ENCODE results near the gene HNRNPUL2. TPM values are rescaled to one million over a fixed set of nuclear protein-coding genes. Genes with fewer than 3 reads are reported as not detected.
"Not testable (repeated sequence)": the region's sequence is repeated elsewhere in the genome, so short reads cannot be mapped to it uniquely, and the experiment has no call there.

HNRNPUL2 gene
- total RNA-seq, 1 experiment from 2014 or later, result 21.2 TPM

GRCh38 chr11:62702246-62702645 is 25.0 kb downstream of the HNRNPUL2 start:
- DNase-seq, result no peak
- no peaks in the 10 kb centered on the region for H3K27me3 ChIP-seq
- no peak overlapping the region for H3K4me3 ChIP-seq
- H3K36me3 ChIP-seq, result peaks cover 14% of the 10 kb centered on the region
- H3K4me1 ChIP-seq, result peaks cover 6% of the 10 kb centered on the region
- no peak overlapping the region for H3K27ac ChIP-seq
- no peaks in the 10 kb centered on the region for H3K9me3 ChIP-seq (replicated peaks)

GRCh38 chr11:62694455-62695167 is 32.6 kb downstream of the HNRNPUL2 start:
- no peak overlapping the region for H3K4me3 ChIP-seq
- no peaks in the 10 kb centered on the region for H3K27me3 ChIP-seq
- H3K4me1 ChIP-seq, result peaks cover 12% of the 10 kb centered on the region
- peak; percentile 77 to 87 for DNase-seq
- no peaks in the 10 kb centered on the region for H3K9me3 ChIP-seq (replicated peaks)
- peaks cover 26% of the 10 kb centered on the region for H3K36me3 ChIP-seq
- no peak overlapping the region for H3K27ac ChIP-seq

GRCh38 chr11:62693624-62694023 is 33.6 kb downstream of the HNRNPUL2 start:
- H3K27me3 ChIP-seq; H3K9me3 ChIP-seq (replicated peaks); H3K27ac ChIP-seq; H3K4me3 ChIP-seq: not testable (repeated sequence)
- peak in 1 of 2 experiments; percentile 0 for DNase-seq
- peaks cover 22% of the 10 kb centered on the region for H3K4me1 ChIP-seq
- peaks cover 23% of the 10 kb centered on the region for H3K36me3 ChIP-seq

DNA sequence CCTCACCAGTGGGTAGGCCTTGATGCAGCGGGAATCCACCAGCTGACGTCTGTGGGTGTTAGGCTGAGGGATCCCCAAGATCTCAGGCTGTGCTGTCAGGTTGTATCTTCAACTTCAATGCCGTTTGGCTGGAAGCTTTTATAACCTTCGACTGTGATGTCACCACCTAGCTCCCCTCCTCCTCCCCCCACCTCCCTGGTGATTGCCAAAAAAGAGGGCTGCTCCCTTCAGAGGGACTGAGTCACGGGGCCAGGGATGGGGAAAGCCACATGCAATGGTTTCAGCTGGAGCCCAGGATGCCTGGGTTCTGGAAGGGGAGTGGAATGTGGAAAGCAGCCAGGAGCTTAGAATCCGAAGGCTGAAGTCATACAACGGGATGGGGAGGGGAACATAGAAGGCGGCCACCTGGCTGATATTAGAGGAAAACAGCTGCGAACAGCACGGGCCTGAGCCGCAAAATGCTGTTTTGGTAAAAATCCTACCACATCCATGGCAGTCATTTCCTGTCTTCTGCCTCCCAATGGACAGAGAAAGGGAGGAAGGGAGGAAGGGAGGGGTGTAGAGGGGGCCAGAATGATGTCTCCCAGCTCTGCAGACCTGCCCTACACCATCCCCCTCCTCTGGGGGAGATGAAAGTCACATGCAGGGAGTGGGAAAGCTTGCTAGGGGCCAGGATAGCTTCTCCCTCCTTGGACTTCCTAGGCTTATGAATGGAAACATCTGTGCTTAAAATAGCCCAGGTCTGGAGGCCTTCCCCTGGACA is 37.7 kb downstream of the HNRNPUL2 start, which contains the start of gene LRRN4CL:
LRRN4CL (minus strand) TSS at position 110 of the 763 bp plus-strand sequence. CDS start 1,022 bp downstream, outside the sequence.
- peak; percentile 85 to 90 for DNase-seq
- H3K27me3 ChIP-seq, result no peaks in the 10 kb centered on the region
- H3K9me3 ChIP-seq (replicated peaks), result no peaks in the 10 kb centered on the region
- H3K4me1 ChIP-seq, result peaks cover 29% of the 10 kb centered on the region
- H3K36me3 ChIP-seq, result peaks cover 23% of the 10 kb centered on the region
- no peak within 1 kb of the TSS; the same call in 1 of the 2 replicates for H3K4me3 ChIP-seq
- H3K27ac ChIP-seq, result peak within 1 kb of the TSS; percentile 51

DNA sequence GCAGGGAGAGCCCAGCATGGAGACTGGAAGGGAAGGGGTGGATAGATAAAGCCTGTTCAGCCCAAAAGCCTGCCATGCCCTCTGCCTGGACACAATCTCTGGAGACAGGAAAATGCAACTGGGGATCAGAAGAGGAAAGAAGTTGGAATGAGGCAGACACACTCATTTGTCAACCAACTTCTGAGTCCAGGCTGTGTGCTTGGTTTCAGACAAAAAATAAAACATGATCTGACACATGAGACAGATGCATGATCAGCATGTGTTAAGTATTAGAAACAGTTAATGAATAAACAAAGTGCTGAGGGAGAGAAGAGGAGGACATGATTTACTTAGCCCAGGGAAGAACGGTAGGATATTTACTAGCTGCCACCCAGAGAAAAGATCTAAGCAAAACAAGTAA is 38.8 kb downstream of the HNRNPUL2 start:
- no peak overlapping the region for H3K27ac ChIP-seq
- peak in 1 of 2 experiments; percentile 6 for DNase-seq
- no peak overlapping the region for H3K4me3 ChIP-seq
- peaks cover 29% of the 10 kb centered on the region for H3K4me1 ChIP-seq
- H3K9me3 ChIP-seq (replicated peaks), result no peaks in the 10 kb centered on the region
- peaks cover 20% of the 10 kb centered on the region for H3K36me3 ChIP-seq
- no peaks in the 10 kb centered on the region for H3K27me3 ChIP-seq

DNA sequence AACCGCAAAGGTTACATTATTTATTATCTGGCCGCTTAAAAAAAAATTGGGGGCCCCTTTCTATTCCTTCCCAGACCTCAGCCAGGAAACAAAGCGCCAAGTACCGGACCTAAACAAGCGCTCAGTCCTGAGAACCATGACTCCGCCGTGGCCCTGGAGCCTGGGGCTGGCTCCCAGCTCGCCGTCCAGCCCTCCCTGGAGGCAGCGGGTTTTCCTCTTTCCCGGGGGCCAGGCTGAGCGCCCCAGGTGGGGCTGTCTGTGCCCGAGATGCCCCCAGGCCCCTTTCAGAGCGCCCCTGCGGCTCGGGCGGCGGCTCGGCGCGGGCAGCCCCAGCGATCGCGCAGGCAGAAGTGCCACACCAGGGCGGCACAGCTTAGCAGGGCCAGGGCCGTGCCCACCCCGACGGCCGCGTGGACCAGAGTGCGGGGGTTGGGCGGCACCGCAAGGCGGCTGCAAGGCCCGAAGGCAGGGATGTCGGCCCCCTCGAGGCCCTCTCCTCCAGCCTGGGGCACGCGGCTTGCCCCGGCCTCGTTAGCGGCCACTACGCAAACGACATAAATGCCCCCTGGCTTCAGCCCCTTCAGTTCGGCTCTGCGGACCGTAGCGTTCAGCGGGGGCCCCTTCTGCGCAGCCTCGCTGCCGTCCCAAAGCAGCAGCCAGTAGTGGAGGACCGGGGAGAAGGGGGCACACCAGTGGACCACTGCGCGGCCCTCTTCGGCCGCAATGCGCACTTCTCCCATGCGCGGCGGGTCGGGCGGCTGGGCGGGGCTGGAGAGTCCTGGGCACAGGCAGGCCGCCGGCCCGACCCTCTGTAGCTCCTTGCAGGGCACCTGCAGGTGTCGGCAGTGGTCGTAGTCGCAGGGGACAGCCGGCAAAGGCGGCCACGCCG is 39.5 kb downstream of the HNRNPUL2 start:
- no peaks in the 10 kb centered on the region for H3K27me3 ChIP-seq
- H3K4me1 ChIP-seq, result peaks cover 29% of the 10 kb centered on the region
- no peaks in the 10 kb centered on the region for H3K9me3 ChIP-seq (replicated peaks)
- peaks cover 15% of the 10 kb centered on the region for H3K36me3 ChIP-seq
- H3K27ac ChIP-seq, result no peak overlapping the region
- DNase-seq, result no peak
- no peak overlapping the region for H3K4me3 ChIP-seq

GRCh38 chr11:62682518-62682917 is 44.7 kb downstream of the HNRNPUL2 start:
- no peaks in the 10 kb centered on the region for H3K9me3 ChIP-seq (replicated peaks)
- DNase-seq, result no peak
- H3K4me1 ChIP-seq, result peaks cover 6% of the 10 kb centered on the region
- H3K27ac ChIP-seq, result no peak overlapping the region
- H3K4me3 ChIP-seq, result no peak overlapping the region
- no peaks in the 10 kb centered on the region for H3K27me3 ChIP-seq
- peaks cover 3% of the 10 kb centered on the region; the same call in 1 of the 2 replicates for H3K36me3 ChIP-seq

DNA sequence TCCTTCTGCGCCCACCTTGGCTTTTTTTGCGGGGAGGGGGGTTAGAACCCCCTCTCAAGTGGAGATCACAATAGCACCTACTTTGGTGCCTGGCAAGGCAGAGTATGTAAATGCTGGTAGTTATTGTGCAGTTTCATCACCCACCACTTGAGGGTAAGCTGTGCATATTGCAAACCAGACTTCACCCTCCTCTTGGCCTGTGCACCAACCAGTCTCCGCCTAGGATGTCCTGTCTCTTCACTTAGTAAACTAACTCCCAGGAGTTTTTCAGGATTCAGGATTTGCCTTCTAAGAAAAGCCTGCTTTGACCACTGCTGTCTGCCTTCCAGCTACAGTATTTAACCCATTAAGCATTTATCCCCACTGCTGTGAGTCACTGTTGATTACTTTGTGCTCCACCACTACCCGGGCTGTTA is 46.4 kb downstream of the HNRNPUL2 start:
- Histone ChIP-seq H3K36me3 (peaks cover 13% of the 10 kb centered on the region), H3K27me3 (no peaks in the 10 kb centered on the region), H3K27ac (no peak overlapping the region), H3K4me3 (no peak overlapping the region), H3K4me1 (peaks cover 6% of the 10 kb centered on the region), H3K9me3 (replicated peaks) (no peaks in the 10 kb centered on the region)
- peak; percentile 68 to 80 for DNase-seq

DNA sequence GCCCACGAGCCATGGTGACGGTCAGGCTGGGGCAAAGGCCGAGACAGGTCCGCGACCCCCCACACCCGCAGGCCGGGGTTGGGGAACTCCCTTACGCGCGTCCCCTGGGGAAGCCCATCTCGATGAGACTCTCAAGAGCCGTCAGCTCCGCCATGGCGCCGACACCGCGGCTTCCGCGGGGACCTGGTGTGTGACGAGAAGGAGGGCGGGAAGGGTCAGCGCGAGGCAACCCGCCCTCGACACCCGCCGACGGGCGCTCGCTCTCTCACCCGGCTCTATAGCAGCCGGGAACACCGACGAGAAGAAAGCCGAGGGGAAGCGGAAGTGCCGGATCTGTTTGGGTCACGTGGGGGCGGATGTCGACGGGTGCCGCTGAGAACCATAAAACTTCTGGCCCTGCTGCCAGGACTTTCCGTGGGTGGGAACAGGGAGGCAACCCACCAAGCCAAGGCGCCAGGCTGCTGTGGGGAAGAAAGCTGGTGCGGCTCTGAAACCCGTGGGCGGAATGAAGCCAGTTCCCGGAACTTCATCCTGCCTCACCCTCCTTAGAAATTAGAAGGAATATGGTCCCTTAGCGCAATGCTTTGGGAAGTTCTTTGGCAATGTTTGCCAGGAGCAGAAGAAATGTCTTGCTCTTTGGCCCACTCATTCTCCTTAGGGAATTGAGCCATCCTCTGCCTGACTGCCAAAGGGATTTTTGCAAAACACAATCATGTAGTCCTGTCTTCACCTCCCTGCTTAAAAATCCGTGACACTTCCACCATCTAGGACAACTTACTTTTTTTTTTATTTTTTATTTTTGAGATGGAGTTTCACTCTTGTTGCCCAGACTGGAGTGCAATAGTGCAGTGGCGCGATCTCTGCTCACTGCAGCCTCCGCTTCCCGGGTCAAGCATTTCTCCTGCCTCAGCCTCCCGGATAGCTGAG is 48.2 kb downstream of the HNRNPUL2 start, which contains the start of gene UBXN1:
UBXN1 (minus strand) TSS at position 304 of the 927 bp plus-strand sequence; CDS start at position 154, 150 bp downstream.
- peaks cover 6% of the 10 kb centered on the region for H3K4me1 ChIP-seq
- H3K36me3 ChIP-seq, result peaks cover 18% of the 10 kb centered on the region
- DNase-seq, result peak; percentile 89 to 91
- H3K27me3 ChIP-seq, result no peaks in the 10 kb centered on the region
- no peaks in the 10 kb centered on the region for H3K9me3 ChIP-seq (replicated peaks)
- H3K27ac ChIP-seq, result peak within 1 kb of the TSS; percentile 70
- peak within 1 kb of the TSS; percentile 99 for H3K4me3 ChIP-seq

DNA sequence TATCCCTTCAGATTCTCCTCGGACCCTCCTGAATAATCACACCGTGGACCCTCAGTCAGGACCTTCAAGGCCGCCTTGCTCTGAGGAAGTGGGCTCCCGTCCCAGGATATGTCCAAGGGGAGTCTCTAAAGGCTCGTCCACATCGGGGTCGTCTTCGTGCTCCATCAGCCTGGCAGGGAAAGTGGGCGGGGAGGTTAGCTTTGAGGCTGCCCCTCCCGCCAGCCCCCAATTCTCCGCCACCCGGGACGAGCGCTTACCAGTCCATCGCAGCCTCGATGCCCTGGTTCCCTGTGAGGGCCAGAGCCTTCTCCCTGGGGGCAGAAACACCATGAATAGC is 48.9 kb downstream of the HNRNPUL2 start:
- H3K27ac ChIP-seq, result peak overlapping the region; percentile 70
- no peaks in the 10 kb centered on the region for H3K9me3 ChIP-seq (replicated peaks)
- no peak for DNase-seq
- H3K4me1 ChIP-seq, result peaks cover 6% of the 10 kb centered on the region
- H3K36me3 ChIP-seq, result peaks cover 18% of the 10 kb centered on the region
- H3K27me3 ChIP-seq, result no peaks in the 10 kb centered on the region
- H3K4me3 ChIP-seq, result peak overlapping the region; percentile 99

- Histone ChIP-seq H3K9me3 (replicated peaks) (no peaks in the 10 kb centered on the region), H3K27ac (no peak overlapping the region), H3K4me1 (peaks cover 6% of the 10 kb centered on the region), H3K36me3 (peaks cover 22% of the 10 kb centered on the region), H3K4me3 (peak overlapping the region; percentile 99; the same call in 1 of the 2 replicates), H3K27me3 (no peaks in the 10 kb centered on the region)
- no peak for DNase-seq
Observed at GRCh38 chr11:62677714-62678113, 49.5 kb downstream of the HNRNPUL2 start.

DNA sequence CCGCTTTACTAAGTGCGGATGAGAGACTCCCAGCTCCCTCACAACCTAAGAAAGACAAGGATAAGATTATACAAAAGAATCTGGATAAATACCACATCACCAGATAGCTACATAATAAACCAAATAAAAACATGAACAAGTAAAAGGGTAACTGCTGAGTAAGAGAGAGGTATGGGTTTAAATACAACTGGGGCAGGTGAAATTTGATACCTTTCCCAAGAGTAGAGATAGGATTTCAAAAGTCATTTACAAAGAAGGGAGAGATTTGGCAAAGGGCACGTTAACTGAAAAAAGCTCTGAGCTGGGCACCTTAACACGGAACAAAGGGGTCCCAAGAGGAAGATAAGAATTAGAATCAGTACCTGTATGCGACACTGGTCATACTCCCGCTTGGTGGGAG is 50.1 kb downstream of the HNRNPUL2 start:
- Histone ChIP-seq H3K36me3 (peaks cover 22% of the 10 kb centered on the region), H3K27ac (no peak overlapping the region)

GRCh38 chr11:62676698-62677097 is 50.6 kb downstream of the HNRNPUL2 start:
- no peak overlapping the region for H3K4me3 ChIP-seq
- DNase-seq, result no peak
- H3K36me3 ChIP-seq, result peaks cover 22% of the 10 kb centered on the region
- H3K27ac ChIP-seq, result no peak overlapping the region
- H3K27me3 ChIP-seq, result no peaks in the 10 kb centered on the region
- peaks cover 6% of the 10 kb centered on the region for H3K4me1 ChIP-seq
- H3K9me3 ChIP-seq (replicated peaks), result no peaks in the 10 kb centered on the region

More for the DNA sequence above, 50.1 kb downstream of the HNRNPUL2 start:
- no peak overlapping the region for H3K4me3 ChIP-seq
- peaks cover 6% of the 10 kb centered on the region for H3K4me1 ChIP-seq
- no peak for DNase-seq
- no peaks in the 10 kb centered on the region for H3K27me3 ChIP-seq
- H3K9me3 ChIP-seq (replicated peaks), result no peaks in the 10 kb centered on the region

Data from SJCRH30 (cell line).